Activated naive CD4-positive, alpha-beta T cell treated with anti-CD3 and anti-CD28 coated beads for 36 hours (primary cell): ENCODE data around the gene NDUFA13. TPM values are rescaled to one million over a fixed set of nuclear protein-coding genes. Genes with fewer than 3 reads are reported as not detected.

Experiments used
- CTCF ChIA-PET: fragments of 350-600 bp; sonication (Branson Sonifier 250); formaldehyde crosslinking; loops from one replicate; lab custom pipeline; 2021; ENCODE audit warnings: antibody characterized with exemption; lab: Charles Lee
- DNase-seq: peaks from one replicate; pipeline ENCODE4 v3.0.0-alpha.2; 2020
- H3K27ac Mint-ChIP-seq: one replicate; pipeline ENCODE4 v1.8.0; 2021; ENCODE audit warnings: mild to moderate bottlenecking, mixed read lengths
- H3K27me3 Mint-ChIP-seq: one replicate; pipeline ENCODE4 v1.8.0; 2021; ENCODE audit warnings: low read depth, mixed read lengths
- H3K36me3 Mint-ChIP-seq: one replicate; pipeline ENCODE4 v1.8.0; 2021; ENCODE audit warnings: low read depth, mixed read lengths
- H3K4me1 Mint-ChIP-seq: one replicate; pipeline ENCODE4 v1.8.0; 2021; ENCODE audit warnings: low read depth, mixed read lengths
- H3K4me3 Mint-ChIP-seq: one replicate; pipeline ENCODE4 v1.8.0; 2021; ENCODE audit warnings: mild to moderate bottlenecking, moderate library complexity, mixed read lengths
- H3K9me3 Mint-ChIP-seq: one replicate; pipeline ENCODE4 v1.8.0; 2021; ENCODE audit warnings: mixed read lengths
- intact Hi-C: fragments of 100-400 bp; cut with micrococcal nuclease; formaldehyde crosslinking; loops from one replicate; pipeline ENCODE4 v1.15.1; 2023
- total RNA-seq, 2 experiments: library from RNA; stranded (reverse); gene quantifications; one replicate each; pipeline ENCODE4 v1.2.3, GENCODE V29; 2021

The NDUFA13 gene
- total RNA-seq, 2 experiments from 2014 or later, result 351 to 376 TPM

- Mint-ChIP-seq H3K27ac (no peak overlapping the region), H3K4me3 (no peak overlapping the region), H3K27me3 (no peaks in the 10 kb centered on the region), H3K9me3 (no peaks in the 10 kb centered on the region), H3K36me3 (no peaks in the 10 kb centered on the region), H3K4me1 (no peaks in the 10 kb centered on the region)
- no peak for DNase-seq
- intact Hi-C loops, result no loop called here
- CTCF ChIA-PET, result interaction anchor here (0.9 to 2.8 kb wide), 2 partner anchors 17 to 95 kb away, joined by 3 to 8 read pairs; partner anchors contain the start of gene GMIP
Observed at GRCh38 chr19:19548915-19549759, 33.1 kb downstream of the NDUFA13 start.

GRCh38 chr19:19549804-19550464, 33.9 kb downstream of the NDUFA13 start:
- Mint-ChIP-seq H3K9me3 (no peaks in the 10 kb centered on the region), H3K4me3 (no peak overlapping the region), H3K4me1 (peaks cover 2% of the 10 kb centered on the region), H3K27ac (no peak overlapping the region), H3K36me3 (no peaks in the 10 kb centered on the region), H3K27me3 (no peaks in the 10 kb centered on the region)
- intact Hi-C loops, result no loop called here
- DNase-seq, result no peak
- CTCF ChIA-PET, result interaction anchor here (0.5 to 2.8 kb wide), 3 partner anchors 18 to 59 kb away, joined by 3 to 8 read pairs (median 4); no protein-coding TSS in a partner anchor

GRCh38 chr19:19550485-19550929, 34.5 kb downstream of the NDUFA13 start:
- intact Hi-C loops, result no loop called here

GRCh38 chr19:19550972-19551852, 35.2 kb downstream of the NDUFA13 start:
- DNase-seq, result no peak

More at GRCh38 chr19:19550485-19550929, 34.5 kb downstream of the NDUFA13 start:
- Mint-ChIP-seq H3K36me3 (no peaks in the 10 kb centered on the region), H3K4me3 (no peak overlapping the region), H3K27ac (no peak overlapping the region), H3K9me3 (no peaks in the 10 kb centered on the region), H3K4me1 (peaks cover 2% of the 10 kb centered on the region), H3K27me3 (no peaks in the 10 kb centered on the region)
- no peak for DNase-seq
- CTCF ChIA-PET, result interaction anchor here (1.0 to 2.7 kb wide), 4 partner anchors 18 to 89 kb away, joined by 3 to 17 read pairs (median 4); no protein-coding TSS in a partner anchor

GRCh38 chr19:19551853-19552192, 35.8 kb downstream of the NDUFA13 start:
- Mint-ChIP-seq H3K4me3 (no peak overlapping the region), H3K4me1 (peaks cover 2% of the 10 kb centered on the region), H3K27me3 (no peaks in the 10 kb centered on the region), H3K36me3 (no peaks in the 10 kb centered on the region), H3K9me3 (no peaks in the 10 kb centered on the region), H3K27ac (no peak overlapping the region)
- intact Hi-C loops, result no loop called here
- CTCF ChIA-PET, result interaction anchor here (0.7 to 4.4 kb wide), 8 partner anchors 9 to 470 kb away, joined by 3 to 19 read pairs (median 5); partner anchors contain the start of genes CILP2 and NDUFA13
- DNase-seq, result no peak

More at GRCh38 chr19:19550972-19551852, 35.2 kb downstream of the NDUFA13 start:
- H3K27me3 Mint-ChIP-seq, result no peaks in the 10 kb centered on the region
- H3K4me3 Mint-ChIP-seq, result no peak overlapping the region
- no peaks in the 10 kb centered on the region for H3K36me3 Mint-ChIP-seq
- intact Hi-C loops, result no loop called here
- CTCF ChIA-PET, result interaction anchor here (0.7 to 2.7 kb wide), 8 partner anchors 9 to 470 kb away, joined by 3 to 17 read pairs (median 4); partner anchors contain the start of genes CILP2 and NDUFA13
- no peaks in the 10 kb centered on the region for H3K9me3 Mint-ChIP-seq
- no peak overlapping the region for H3K27ac Mint-ChIP-seq
- peaks cover 2% of the 10 kb centered on the region for H3K4me1 Mint-ChIP-seq

- Mint-ChIP-seq H3K9me3 (no peaks in the 10 kb centered on the region), H3K27me3 (no peaks in the 10 kb centered on the region), H3K27ac (no peak overlapping the region), H3K4me1 (peaks cover 2% of the 10 kb centered on the region), H3K4me3 (no peak overlapping the region), H3K36me3 (no peaks in the 10 kb centered on the region)
- CTCF ChIA-PET, result interaction anchor here (0.6 to 4.4 kb wide), 9 partner anchors 15 to 91 kb away, joined by 3 to 19 read pairs (median 6); partner anchors contain the start of genes CILP2, GMIP and NDUFA13
- intact Hi-C loops, result no loop called here
- peak; percentile 33 for DNase-seq
Observed at GRCh38 chr19:19552798-19553197, 36.8 kb downstream of the NDUFA13 start.

- Mint-ChIP-seq H3K4me3 (no peak overlapping the region), H3K36me3 (no peaks in the 10 kb centered on the region), H3K27ac (no peak overlapping the region), H3K27me3 (no peaks in the 10 kb centered on the region), H3K9me3 (no peaks in the 10 kb centered on the region), H3K4me1 (peaks cover 5% of the 10 kb centered on the region)
- CTCF ChIA-PET, result interaction anchor here (0.9 to 4.4 kb wide), 19 partner anchors 8 to 410 kb away, joined by 3 to 35 read pairs (median 4); partner anchors contain the start of genes CILP2 and GMIP
- no peak for DNase-seq
- intact Hi-C loops, result loop anchor here (2.0 kb wide), 1 partner anchor 21 kb away; no protein-coding TSS in a partner anchor
Observed at GRCh38 chr19:19553670-19554069, 37.6 kb downstream of the NDUFA13 start.

GRCh38 chr19:19554074-19555023, 38.3 kb downstream of the NDUFA13 start:
- peaks cover 10% of the 10 kb centered on the region for H3K4me1 Mint-ChIP-seq
- CTCF ChIA-PET, result interaction anchor here (0.6 to 4.4 kb wide), 26 partner anchors 8 to 410 kb away, joined by 3 to 35 read pairs (median 3); partner anchors contain the start of gene CILP2
- H3K36me3 Mint-ChIP-seq, result peaks cover 4% of the 10 kb centered on the region
- intact Hi-C loops, result loop anchor here (2.0 kb wide), 1 partner anchor 22 kb away; no protein-coding TSS in a partner anchor
- no peak overlapping the region for H3K4me3 Mint-ChIP-seq
- no peak overlapping the region for H3K27ac Mint-ChIP-seq
- H3K9me3 Mint-ChIP-seq, result no peaks in the 10 kb centered on the region
- H3K27me3 Mint-ChIP-seq, result no peaks in the 10 kb centered on the region
- peak; percentile 75 for DNase-seq

GRCh38 chr19:19558055-19558454, 42.0 kb downstream of the NDUFA13 start:
- Mint-ChIP-seq H3K27ac (no peak overlapping the region), H3K4me1 (peaks cover 23% of the 10 kb centered on the region)

GRCh38 chr19:19558636-19559035, 42.6 kb downstream of the NDUFA13 start:
- H3K27ac Mint-ChIP-seq, result no peak overlapping the region
- no peak for DNase-seq
- H3K36me3 Mint-ChIP-seq, result peaks cover 9% of the 10 kb centered on the region
- intact Hi-C loops, result no loop called here
- CTCF ChIA-PET, result interaction anchor here (2.1 kb wide), 1 partner anchor 85 kb away, joined by 7 read pairs; the partner anchor contains the start of gene GMIP
- H3K4me1 Mint-ChIP-seq, result peaks cover 24% of the 10 kb centered on the region
- no peaks in the 10 kb centered on the region for H3K27me3 Mint-ChIP-seq
- no peaks in the 10 kb centered on the region for H3K9me3 Mint-ChIP-seq
- no peak overlapping the region for H3K4me3 Mint-ChIP-seq

More at GRCh38 chr19:19558055-19558454, 42.0 kb downstream of the NDUFA13 start:
- intact Hi-C loops, result no loop called here
- DNase-seq, result no peak
- Mint-ChIP-seq H3K9me3 (no peaks in the 10 kb centered on the region), H3K27me3 (no peaks in the 10 kb centered on the region), H3K36me3 (peaks cover 9% of the 10 kb centered on the region), H3K4me3 (no peak overlapping the region)
- CTCF ChIA-PET, result interaction anchor here (2.1 kb wide), 1 partner anchor 86 kb away, joined by 7 read pairs; the partner anchor contains the start of gene GMIP
